Mesenchymal stem cell (in vitro differentiated cells and primary cell): ENCODE data around the gene REC114.
"Not testable (repeated sequence)": the region's sequence is repeated elsewhere in the genome, so short reads cannot be mapped to it uniquely, and the experiment has no call there.

Source experiments
- DNase-seq: peaks from one replicate; pipeline ENCODE4 v3.0.0-alpha.2; 2013
- H2AFZ ChIP-seq: one replicate; pipeline ENCODE4 v1.6.1; 2013; ENCODE audit warnings: low read depth, mild to moderate bottlenecking, control low read depth, inconsistent platforms, low read length, moderate library complexity
- H2AK5ac ChIP-seq: 2 replicates; pipeline ENCODE4 v1.6.1; 2013; ENCODE audit warnings: low read length, moderate library complexity, mild to moderate bottlenecking, inconsistent platforms; ENCODE audit not compliant: severe bottlenecking
- H2BK120ac ChIP-seq: one replicate; pipeline ENCODE4 v1.6.1; 2013; ENCODE audit warnings: low read depth, mild to moderate bottlenecking, inconsistent platforms, low read length, moderate library complexity
- H2BK12ac ChIP-seq, 2 experiments: one replicate each; pipeline ENCODE4 v1.6.1; 2013; ENCODE audit warnings: inconsistent platforms in 2 of 2, low read length in 2 of 2, mild to moderate bottlenecking in 2 of 2, moderate library complexity in 2 of 2, control low read depth in 1 of 2
- H2BK15ac ChIP-seq: one replicate; pipeline ENCODE4 v1.6.1; 2013; ENCODE audit warnings: mild to moderate bottlenecking, low read depth, inconsistent platforms; ENCODE audit not compliant: poor library complexity, severe bottlenecking
- H2BK5ac ChIP-seq: 2 replicates; pipeline ENCODE4 v1.6.1; 2013; ENCODE audit warnings: low read depth, mild to moderate bottlenecking, low read length, control low read depth, inconsistent platforms; ENCODE audit not compliant: poor library complexity, severe bottlenecking
- H3K14ac ChIP-seq, 2 experiments: one replicate each; pipeline ENCODE4 v1.6.1; 2013; ENCODE audit warnings: inconsistent platforms in 2 of 2, low read length in 2 of 2, control low read depth in 1 of 2, mild to moderate bottlenecking in 1 of 2, moderate library complexity in 1 of 2
- H3K18ac ChIP-seq, 2 experiments: one replicate each; pipeline ENCODE4 v1.6.1; 2013; ENCODE audit warnings: inconsistent platforms in 2 of 2, low read length in 2 of 2, control low read depth in 1 of 2, low read depth in 1 of 2, mild to moderate bottlenecking in 1 of 2
- H3K23ac ChIP-seq, 2 experiments: one replicate each; pipeline ENCODE4 v1.6.1; 2013; ENCODE audit warnings: inconsistent platforms in 2 of 2, low read length in 2 of 2, mild to moderate bottlenecking in 2 of 2, moderate library complexity in 2 of 2, control low read depth in 1 of 2
- H3K27ac ChIP-seq: 2 replicates; pipeline ENCODE4 v1.5.1; 2013; ENCODE audit warnings: mild to moderate bottlenecking, moderate library complexity, low read length, control low read depth, inconsistent platforms; ENCODE audit not compliant: poor library complexity, severe bottlenecking
- H3K27me3 ChIP-seq, 2 experiments: 2 replicates each; pipeline versions ENCODE4 v1.6.1 to v1.7.0; 2013; ENCODE audit warnings: low read length in 2 of 2, mild to moderate bottlenecking in 2 of 2, moderate library complexity in 2 of 2, control low read depth in 1 of 2, inconsistent platforms in 1 of 2; ENCODE audit not compliant: control insufficient read depth in 1 of 2, insufficient read depth in 1 of 2
- H3K36me3 ChIP-seq, 2 experiments: 2 replicates each; pipeline versions ENCODE4 v1.6.1 to v1.7.0; 2013; ENCODE audit warnings: low read length in 2 of 2, control low read depth in 1 of 2, inconsistent platforms in 1 of 2, low read depth in 1 of 2, mild to moderate bottlenecking in 1 of 2; ENCODE audit not compliant: insufficient read depth in 2 of 2, control insufficient read depth in 1 of 2
- H3K4ac ChIP-seq, 2 experiments: one replicate each; pipeline ENCODE4 v1.6.1; 2013; ENCODE audit warnings: inconsistent platforms in 2 of 2, low read length in 2 of 2, mild to moderate bottlenecking in 2 of 2, moderate library complexity in 2 of 2, control low read depth in 1 of 2, low read depth in 1 of 2
- H3K4me1 ChIP-seq: 2 replicates; pipeline ENCODE4 v1.6.1; 2013; ENCODE audit warnings: low read depth, low read length, control low read depth; ENCODE audit not compliant: control insufficient read depth, insufficient read depth
- H3K4me2 ChIP-seq: 2 replicates; pipeline ENCODE4 v1.6.1; 2013; ENCODE audit warnings: low read length, mild to moderate bottlenecking, inconsistent platforms; ENCODE audit not compliant: poor library complexity, severe bottlenecking
- H3K4me3 ChIP-seq, 2 experiments: 2 replicates each; pipeline versions ENCODE4 v1.5.1 to v1.7.0; 2013; ENCODE audit warnings: low read length in 2 of 2, mild to moderate bottlenecking in 2 of 2, control low read depth in 1 of 2, low read depth in 1 of 2; ENCODE audit not compliant: insufficient read depth in 1 of 2
- H3K79me1 ChIP-seq: replicated peaks from 2 replicates; pipeline ENCODE4 v1.6.1; 2013; ENCODE audit warnings: mild to moderate bottlenecking, control low read depth, low read length, inconsistent platforms; ENCODE audit not compliant: poor library complexity, severe bottlenecking
- H3K9ac ChIP-seq: 2 replicates; pipeline ENCODE4 v1.7.0; 2013; ENCODE audit warnings: mild to moderate bottlenecking, low read length, moderate library complexity
- H3K9me3 ChIP-seq: 2 replicates; pipeline ENCODE4 v1.7.0; 2013; ENCODE audit warnings: mild to moderate bottlenecking, low read length; ENCODE audit not compliant: control insufficient read depth
- H4K8ac ChIP-seq: one replicate; pipeline ENCODE4 v1.6.1; 2013; ENCODE audit warnings: inconsistent platforms, mild to moderate bottlenecking, low read length, moderate library complexity
- H4K91ac ChIP-seq: one replicate; pipeline ENCODE4 v1.6.1; 2013; ENCODE audit warnings: mild to moderate bottlenecking, low read length, inconsistent platforms
- WGBS: methylation state at CpG from one replicate; pipeline ENCODE4 v1.1.7; 2013; ENCODE audit warnings: mixed read lengths; 5-methylcytosine and 5-hydroxymethylcytosine counted together

The REC114 gene

GRCh38 chr15:73431329-73431728 is 11.6 kb upstream of the REC114 start:
- H3K9ac ChIP-seq, H4K8ac ChIP-seq, H3K36me3 ChIP-seq, H2BK12ac ChIP-seq, H3K4me2 ChIP-seq, H4K91ac ChIP-seq, H3K79me1 ChIP-seq, H2BK15ac ChIP-seq, H3K4me3 ChIP-seq, H3K14ac ChIP-seq, H3K18ac ChIP-seq, H3K4ac ChIP-seq, H2AFZ ChIP-seq, DNase-seq, H3K4me1 ChIP-seq, H2AK5ac ChIP-seq, H2BK5ac ChIP-seq, H3K27ac ChIP-seq, H3K23ac ChIP-seq, H3K9me3 ChIP-seq, H2BK120ac ChIP-seq: not testable (repeated sequence)
- WGBS = 86% methylated on average over 7 of the region's 7 CpGs
- H3K27me3 ChIP-seq = peaks cover 25 to 55% of the 10 kb centered on the region in 2 experiments

GRCh38 chr15:73433873-73434272 is 9.1 kb upstream of the REC114 start:
- Histone ChIP-seq H2BK5ac (no peak overlapping the region), H2BK12ac (no peak overlapping the region), H4K8ac (no peak overlapping the region), H2AFZ (no peak overlapping the region), H3K27ac (no peak overlapping the region), H3K9ac (no peak overlapping the region), H2AK5ac (no peak overlapping the region), H3K9me3 (no peaks in the 10 kb centered on the region), H2BK15ac (no peak overlapping the region), H3K18ac (no peak overlapping the region), H3K36me3 (no peaks in the 10 kb centered on the region), H3K4me2 (no peak overlapping the region), H2BK120ac (no peak overlapping the region), H3K27me3 (peaks cover 29 to 57% of the 10 kb centered on the region in 2 experiments), H3K23ac (no peak overlapping the region), H3K4me1 (no peaks in the 10 kb centered on the region), H3K4me3 (no peak overlapping the region), H3K79me1 (no peaks in the 10 kb centered on the region), H4K91ac (no peak overlapping the region), H3K14ac (no peak overlapping the region), H3K4ac (no peak overlapping the region)
- 63% methylated on average over 2 of the region's 4 CpGs for WGBS
- no peak for DNase-seq

- H3K23ac ChIP-seq = no peak overlapping the region
- no peak overlapping the region for H2BK12ac ChIP-seq
- no peaks in the 10 kb centered on the region for H3K4me1 ChIP-seq
- H3K9ac ChIP-seq = no peak overlapping the region
- no peak overlapping the region for H3K18ac ChIP-seq
- H3K9me3 ChIP-seq = no peaks in the 10 kb centered on the region
- no peaks in the 10 kb centered on the region for H3K79me1 ChIP-seq
- peaks cover 35 to 66% of the 10 kb centered on the region in 2 experiments for H3K27me3 ChIP-seq
- no peak overlapping the region for H2AK5ac ChIP-seq
- H2AFZ ChIP-seq = no peak overlapping the region
- H3K4me3 ChIP-seq = no peak overlapping the region
- H2BK15ac ChIP-seq = no peak overlapping the region
- no peak overlapping the region for H3K4ac ChIP-seq
- no peak overlapping the region for H4K8ac ChIP-seq
- no peaks in the 10 kb centered on the region for H3K36me3 ChIP-seq
- WGBS = no CpG with 5 or more reads among the region's 2 CpGs
- no peak overlapping the region for H3K27ac ChIP-seq
- H2BK5ac ChIP-seq = no peak overlapping the region
- H3K4me2 ChIP-seq = no peak overlapping the region
- DNase-seq = no peak
- no peak overlapping the region for H3K14ac ChIP-seq
- no peak overlapping the region for H2BK120ac ChIP-seq
- no peak overlapping the region for H4K91ac ChIP-seq
Observed at GRCh38 chr15:73436613-73437012, 6.4 kb upstream of the REC114 start.

GRCh38 chr15:73437543-73438109 is 5.3 kb upstream of the REC114 start:
- Histone ChIP-seq H2BK15ac (no peak overlapping the region), H2BK12ac (no peak overlapping the region), H2AK5ac (no peak overlapping the region), H2BK120ac (no peak overlapping the region), H3K4me1 (no peaks in the 10 kb centered on the region), H3K4me2 (no peak overlapping the region), H3K18ac (no peak overlapping the region), H3K27me3 (peaks cover 35 to 73% of the 10 kb centered on the region in 2 experiments), H3K9me3 (no peaks in the 10 kb centered on the region), H3K14ac (no peak overlapping the region), H3K36me3 (no peaks in the 10 kb centered on the region), H4K8ac (no peak overlapping the region), H4K91ac (no peak overlapping the region), H3K23ac (no peak overlapping the region), H3K79me1 (no peaks in the 10 kb centered on the region), H3K4me3 (no peak overlapping the region), H3K4ac (no peak overlapping the region), H2AFZ (no peak overlapping the region), H3K27ac (no peak overlapping the region), H3K9ac (no peak overlapping the region), H2BK5ac (no peak overlapping the region)
- DNase-seq = no peak
- WGBS = 76% methylated on average over 4 of the region's 4 CpGs
